H9 (cell line): Measurements from ENCODE around the gene DLG2. TPM values are rescaled to one million over a fixed set of nuclear protein-coding genes. Genes with fewer than 3 reads are reported as not detected.

Experiments
- DNase-seq: peaks from one replicate; pipeline ENCODE4 v3.0.0-alpha.2; 2017
- H2AFZ ChIP-seq: one replicate; pipeline ENCODE4 v1.6.1; 2013; ENCODE audit warnings: mild to moderate bottlenecking, low read length, control low read depth, moderate library complexity
- H2AK5ac ChIP-seq: 2 replicates; pipeline ENCODE4 v1.6.1; 2013; ENCODE audit warnings: low read length, control low read depth, mixed read lengths; ENCODE audit not compliant: insufficient read length
- H2BK120ac ChIP-seq: one replicate; pipeline ENCODE4 v1.6.1; 2013; ENCODE audit warnings: low read depth, mild to moderate bottlenecking, low read length, control low read depth, inconsistent platforms; ENCODE audit not compliant: poor library complexity, severe bottlenecking
- H2BK12ac ChIP-seq: 2 replicates; pipeline ENCODE4 v1.6.1; 2013; ENCODE audit warnings: low read length, control low read depth, mixed read lengths, low read depth; ENCODE audit not compliant: insufficient read length
- H2BK15ac ChIP-seq: 2 replicates; pipeline ENCODE4 v1.6.1; 2013; ENCODE audit warnings: low read depth, low read length, control low read depth
- H2BK20ac ChIP-seq: one replicate; pipeline ENCODE4 v1.6.1; 2013; ENCODE audit warnings: low read depth, mild to moderate bottlenecking, low read length, control low read depth, inconsistent platforms; ENCODE audit not compliant: poor library complexity, severe bottlenecking
- H2BK5ac ChIP-seq: 2 replicates; pipeline ENCODE4 v1.6.1; 2013; ENCODE audit warnings: low read length, control low read depth, mixed read lengths; ENCODE audit not compliant: insufficient read length
- H3K14ac ChIP-seq: 2 replicates; pipeline ENCODE4 v1.6.1; 2013; ENCODE audit warnings: low read length, control low read depth; ENCODE audit not compliant: insufficient read depth
- H3K18ac ChIP-seq: 2 replicates; pipeline ENCODE4 v1.6.1; 2013; ENCODE audit warnings: low read depth, mild to moderate bottlenecking, mixed read lengths, low read length, control low read depth; ENCODE audit not compliant: insufficient read length
- H3K23ac ChIP-seq: 2 replicates; pipeline ENCODE4 v1.6.1; 2013; ENCODE audit warnings: low read length, control low read depth, mixed read lengths, low read depth; ENCODE audit not compliant: insufficient read length
- H3K23me2 ChIP-seq: 2 replicates; pipeline ENCODE4 v1.6.1; 2013; ENCODE audit warnings: low read depth, mild to moderate bottlenecking, mixed read lengths, low read length, control low read depth; ENCODE audit not compliant: insufficient read length, poor library complexity, severe bottlenecking
- H3K27ac ChIP-seq: 2 replicates; pipeline ENCODE4 v1.5.1; 2013; ENCODE audit warnings: low read length, control low read depth, mixed read lengths, low read depth; ENCODE audit not compliant: insufficient read length
- H3K27me3 ChIP-seq: 2 replicates; pipeline ENCODE4 v1.6.1; 2013; ENCODE audit warnings: low read length, control low read depth, inconsistent platforms; ENCODE audit not compliant: insufficient read depth
- H3K4ac ChIP-seq: 2 replicates; pipeline ENCODE4 v1.6.1; 2013; ENCODE audit warnings: low read depth, mild to moderate bottlenecking, control low read depth, inconsistent platforms, low read length, moderate library complexity
- H3K4me1 ChIP-seq: 2 replicates; pipeline ENCODE4 v1.6.1; 2013; ENCODE audit warnings: low read length, control low read depth, inconsistent platforms; ENCODE audit not compliant: insufficient read depth
- H3K4me2 ChIP-seq: 2 replicates; pipeline ENCODE4 v1.6.1; 2013; ENCODE audit warnings: low read length, control low read depth, mixed read lengths; ENCODE audit not compliant: insufficient read length, insufficient read depth
- H3K56ac ChIP-seq: 2 replicates; pipeline ENCODE4 v1.6.1; 2013; ENCODE audit warnings: low read depth, mild to moderate bottlenecking, mixed read lengths, low read length, control low read depth; ENCODE audit not compliant: insufficient read length
- H3K79me1 ChIP-seq: 2 replicates; pipeline ENCODE4 v1.6.1; 2013; ENCODE audit warnings: low read depth, mild to moderate bottlenecking, moderate library complexity, low read length, control low read depth, inconsistent platforms; ENCODE audit not compliant: insufficient read depth, poor library complexity, severe bottlenecking
- H3K79me2 ChIP-seq: 2 replicates; pipeline ENCODE4 v1.6.1; 2013; ENCODE audit warnings: low read length, control low read depth, inconsistent platforms; ENCODE audit not compliant: insufficient read depth
- H3K9ac ChIP-seq: 2 replicates; pipeline ENCODE4 v1.6.1; 2013; ENCODE audit warnings: low read length, control low read depth, mixed read lengths; ENCODE audit not compliant: insufficient read length; ENCODE audit errors: extremely low read depth
- H3K9me3 ChIP-seq: one replicate; pipeline ENCODE4 v1.6.1; 2013; ENCODE audit warnings: low read depth, low read length, inconsistent platforms; ENCODE audit not compliant: control insufficient read depth
- H3T11ph ChIP-seq: one replicate; pipeline ENCODE4 v1.6.1; 2013; ENCODE audit warnings: mild to moderate bottlenecking, low read length, control low read depth, inconsistent platforms
- H4K20me1 ChIP-seq: one replicate; pipeline ENCODE4 v1.6.1; 2013; ENCODE audit not compliant: control insufficient read depth, insufficient read length, insufficient read depth
- H4K5ac ChIP-seq: 2 replicates; pipeline ENCODE4 v1.6.1; 2013; ENCODE audit warnings: low read depth, mild to moderate bottlenecking, mixed read lengths, low read length, control low read depth; ENCODE audit not compliant: insufficient read length
- H4K8ac ChIP-seq: replicated peaks from 2 replicates; pipeline ENCODE4 v1.6.1; 2013; ENCODE audit warnings: low read length, control low read depth, mixed read lengths, low read depth; ENCODE audit not compliant: insufficient read length
- H4K91ac ChIP-seq: 2 replicates; pipeline ENCODE4 v1.6.1; 2013; ENCODE audit warnings: low read depth, mild to moderate bottlenecking, moderate library complexity, mixed read lengths, low read length, control low read depth; ENCODE audit not compliant: insufficient read length
- H3K27ac Mint-ChIP-seq, 3 experiments: 2 replicates in 2 of 3; 3 replicates in 1 of 3; pipeline ENCODE4 v1.8.0; 2020 to 2021; ENCODE audit warnings: mixed read lengths in 3 of 3, mild to moderate bottlenecking in 1 of 3, moderate library complexity in 1 of 3
- H3K27me3 Mint-ChIP-seq: 2 replicates; pipeline ENCODE4 v1.8.0; 2021; ENCODE audit warnings: low read depth, mild to moderate bottlenecking, moderate library complexity, mixed read lengths
- H3K36me3 Mint-ChIP-seq, 3 experiments: 2 replicates in 2 of 3; 3 replicates in 1 of 3; pipeline ENCODE4 v1.8.0; 2020 to 2021; ENCODE audit warnings: low read depth in 3 of 3, mixed read lengths in 3 of 3; ENCODE audit not compliant: insufficient read depth in 1 of 3
- H3K4me1 Mint-ChIP-seq, 2 experiments: 2 replicates each; pipeline ENCODE4 v1.8.0; 2020; ENCODE audit warnings: mixed read lengths in 2 of 2
- H3K4me3 Mint-ChIP-seq, 2 experiments: 2 replicates in 1 of 2; 3 replicates in 1 of 2; pipeline ENCODE4 v1.8.0; 2020 to 2021; ENCODE audit warnings: mild to moderate bottlenecking in 2 of 2, mixed read lengths in 2 of 2, moderate library complexity in 1 of 2
- H3K9me3 Mint-ChIP-seq, 2 experiments: 2 replicates in 1 of 2; 3 replicates in 1 of 2; pipeline ENCODE4 v1.8.0; 2020; ENCODE audit warnings: mild to moderate bottlenecking in 2 of 2, mixed read lengths in 2 of 2, moderate library complexity in 1 of 2
- CTCF ChIP-seq: fragments of 200-600 bp; sonication (generic); conservative IDR thresholded peaks from 3 replicates; pipeline ENCODE4 v1.8.0; 2021; ENCODE audit warnings: antibody characterized with exemption, mild to moderate bottlenecking
- WGBS: extraction: QIAGEN DNeasy Blood & Tissue Kit; methylation state at CpG from one replicate; pipeline ENCODE4 v1.1.7; 2013; ENCODE audit warnings: missing lambda C conversion rate, low lambda C conversion rate, mixed read lengths; ENCODE audit not compliant: insufficient read length; ENCODE audit errors: extremely low coverage; 5-methylcytosine and 5-hydroxymethylcytosine counted together
- total RNA-seq: library from RNA; stranded (reverse); gene quantifications from 2 replicates; pipeline ENCODE4 v1.2.1, GENCODE V29; 2021

Gene DLG2
- total RNA-seq, 1 experiment from 2014 or later: 8.0 TPM

GRCh38 chr11:83685730-83686129 lies 1941.4 kb downstream of the DLG2 start:
- no peak overlapping the region for H3T11ph ChIP-seq
- H4K5ac ChIP-seq: no peak overlapping the region
- no peak overlapping the region for H2BK12ac ChIP-seq
- H3K9me3 Mint-ChIP-seq: no peaks in the 10 kb centered on the region
- H4K20me1 ChIP-seq: peaks cover 2% of the 10 kb centered on the region
- no peak for DNase-seq
- no peaks in the 10 kb centered on the region for H3K79me2 ChIP-seq
- no peak overlapping the region for H2AFZ ChIP-seq
- no peak overlapping the region for H3K56ac ChIP-seq
- H3K27ac Mint-ChIP-seq: no peak overlapping the region
- no peaks in the 10 kb centered on the region for H3K36me3 Mint-ChIP-seq
- H2BK120ac ChIP-seq: no peak overlapping the region
- no peaks in the 10 kb centered on the region for H3K23me2 ChIP-seq
- no peaks in the 10 kb centered on the region for H3K9me3 ChIP-seq
- no peak overlapping the region for H3K14ac ChIP-seq
- no peak overlapping the region for H3K9ac ChIP-seq
- no peak overlapping the region for H3K4me3 Mint-ChIP-seq
- H3K4me1 Mint-ChIP-seq: peaks cover 14 to 21% of the 10 kb centered on the region in 2 experiments
- WGBS: no CpG with 5 or more reads among the region's 2 CpGs
- no peaks in the 10 kb centered on the region for H3K27me3 Mint-ChIP-seq
- H3K27ac ChIP-seq: no peak overlapping the region
- no peak overlapping the region for H3K4me2 ChIP-seq
- H3K4me1 ChIP-seq: peaks cover 5% of the 10 kb centered on the region; the same call in 1 of the 2 replicates
- no peaks in the 10 kb centered on the region for H3K79me1 ChIP-seq
- H2BK20ac ChIP-seq: no peak overlapping the region
- H3K23ac ChIP-seq: no peak overlapping the region
- H2AK5ac ChIP-seq: no peak overlapping the region
- no peak overlapping the region for H2BK5ac ChIP-seq
- no peak overlapping the region for H4K8ac ChIP-seq
- H3K27me3 ChIP-seq: no peaks in the 10 kb centered on the region
- no peak overlapping the region for H4K91ac ChIP-seq
- TF ChIP-seq CTCF: no peak
- H3K4ac ChIP-seq: no peak overlapping the region
- H3K18ac ChIP-seq: no peak overlapping the region
- H2BK15ac ChIP-seq: no peak overlapping the region
